Osteocyte (in vitro differentiated cells): Measurements from ENCODE around the gene CKS1B. TPM values are rescaled to one million over a fixed set of nuclear protein-coding genes. Genes with fewer than 3 reads are reported as not detected.

Source experiments
- DNase-seq: peaks from one replicate; pipeline ENCODE4 v3.0.0; 2021; ENCODE audit warnings: mixed read lengths; ENCODE audit not compliant: unreplicated experiment; ENCODE audit errors: extremely low spot score
- H3K27ac Mint-ChIP-seq: one replicate; pipeline ENCODE4 v1.8.0; 2021; ENCODE audit warnings: mild to moderate bottlenecking, mixed read lengths; ENCODE audit not compliant: unreplicated experiment
- H3K27me3 Mint-ChIP-seq: one replicate; pipeline ENCODE4 v1.8.0; 2021; ENCODE audit warnings: mixed read lengths; ENCODE audit not compliant: unreplicated experiment
- H3K36me3 Mint-ChIP-seq: one replicate; pipeline ENCODE4 v1.8.0; 2021; ENCODE audit warnings: mixed read lengths; ENCODE audit not compliant: unreplicated experiment
- H3K4me1 Mint-ChIP-seq: one replicate; pipeline ENCODE4 v1.8.0; 2021; ENCODE audit warnings: mixed read lengths; ENCODE audit not compliant: unreplicated experiment
- H3K4me3 Mint-ChIP-seq: one replicate; pipeline ENCODE4 v1.8.0; 2021; ENCODE audit warnings: mild to moderate bottlenecking, moderate library complexity, mixed read lengths; ENCODE audit not compliant: unreplicated experiment
- H3K9me3 Mint-ChIP-seq: one replicate; pipeline ENCODE4 v1.8.0; 2021; ENCODE audit warnings: mixed read lengths; ENCODE audit not compliant: unreplicated experiment
- total RNA-seq: library from RNA; stranded (reverse); gene quantifications from 2 replicates; pipeline ENCODE4 v1.2.1, GENCODE V29; 2021
- TF ChIP-seq, protein P1 (sequence below): fragments of 200-600 bp; sonication (generic); IDR thresholded peaks from 2 replicates; pipeline ENCODE4 v1.5.0; 2021; ENCODE audit warnings: antibody characterized with exemption, mild to moderate bottlenecking, moderate library complexity

CKS1B gene
- total RNA-seq, 1 donor from 2014 or later, result 38.5 TPM

DNA sequence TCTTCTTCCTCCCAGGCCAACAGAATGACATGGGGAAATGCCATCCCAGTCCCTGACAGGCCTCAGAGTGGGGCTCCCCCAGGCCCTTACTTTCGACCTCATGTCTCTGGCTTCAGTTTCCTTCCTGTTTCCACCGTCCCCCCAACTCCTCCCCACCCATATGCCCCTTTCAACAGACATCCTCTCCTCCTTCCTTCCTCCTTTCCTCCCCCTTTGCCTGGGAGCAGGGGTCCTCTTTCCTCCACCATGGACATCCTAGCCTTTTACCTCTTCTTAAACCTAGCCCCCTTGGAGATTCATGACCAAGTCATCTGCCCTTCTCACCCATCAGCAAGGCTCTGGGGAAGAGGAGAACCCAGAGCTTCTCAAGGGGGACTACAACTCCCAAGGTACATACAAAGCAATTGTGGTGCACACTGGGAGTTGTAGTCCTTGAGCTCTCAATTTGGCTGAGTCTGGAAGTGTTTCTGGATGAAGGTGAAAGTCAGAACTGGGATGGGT, 32.2 kb downstream of the CKS1B start:
- peak overlapping the region; percentile 41 for H3K27ac Mint-ChIP-seq
- TF ChIP-seq, protein P1, sequence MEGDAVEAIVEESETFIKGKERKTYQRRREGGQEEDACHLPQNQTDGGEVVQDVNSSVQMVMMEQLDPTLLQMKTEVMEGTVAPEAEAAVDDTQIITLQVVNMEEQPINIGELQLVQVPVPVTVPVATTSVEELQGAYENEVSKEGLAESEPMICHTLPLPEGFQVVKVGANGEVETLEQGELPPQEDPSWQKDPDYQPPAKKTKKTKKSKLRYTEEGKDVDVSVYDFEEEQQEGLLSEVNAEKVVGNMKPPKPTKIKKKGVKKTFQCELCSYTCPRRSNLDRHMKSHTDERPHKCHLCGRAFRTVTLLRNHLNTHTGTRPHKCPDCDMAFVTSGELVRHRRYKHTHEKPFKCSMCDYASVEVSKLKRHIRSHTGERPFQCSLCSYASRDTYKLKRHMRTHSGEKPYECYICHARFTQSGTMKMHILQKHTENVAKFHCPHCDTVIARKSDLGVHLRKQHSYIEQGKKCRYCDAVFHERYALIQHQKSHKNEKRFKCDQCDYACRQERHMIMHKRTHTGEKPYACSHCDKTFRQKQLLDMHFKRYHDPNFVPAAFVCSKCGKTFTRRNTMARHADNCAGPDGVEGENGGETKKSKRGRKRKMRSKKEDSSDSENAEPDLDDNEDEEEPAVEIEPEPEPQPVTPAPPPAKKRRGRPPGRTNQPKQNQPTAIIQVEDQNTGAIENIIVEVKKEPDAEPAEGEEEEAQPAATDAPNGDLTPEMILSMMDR, result no peak

DNA sequence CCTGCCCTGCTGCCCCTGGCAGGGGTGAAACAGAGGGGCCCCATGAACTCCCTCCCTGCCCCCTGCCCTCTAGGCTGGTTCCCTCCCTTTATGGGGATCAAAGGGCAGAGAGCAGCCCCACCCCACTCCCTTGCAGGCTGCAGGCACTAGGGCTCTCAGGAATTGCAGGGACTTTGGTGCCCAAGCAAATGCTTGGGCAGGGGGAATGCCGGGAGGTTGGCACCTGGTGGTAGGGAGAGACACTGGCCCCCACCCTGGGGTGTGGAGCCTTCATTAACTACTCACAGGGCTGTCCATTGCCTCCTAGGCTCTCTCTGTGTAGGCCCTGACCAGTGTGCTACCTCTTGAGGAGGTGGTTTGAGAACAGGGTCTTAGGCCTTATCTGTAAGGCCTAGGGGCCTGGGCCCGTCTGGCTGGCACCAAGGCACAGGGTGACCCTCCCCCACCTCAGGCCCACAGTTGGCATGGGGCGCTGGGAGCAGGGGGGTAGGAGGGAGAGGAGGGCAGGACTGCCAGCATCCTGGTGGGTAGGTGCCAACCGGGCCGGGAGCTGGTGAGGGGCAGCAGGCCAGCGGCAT, 32.9 kb downstream of the CKS1B start:
- peaks cover 2% of the 10 kb centered on the region for H3K36me3 Mint-ChIP-seq
- no peak overlapping the region for H3K27ac Mint-ChIP-seq
- no peak for DNase-seq
- H3K9me3 Mint-ChIP-seq, result no peaks in the 10 kb centered on the region
- TF ChIP-seq, protein P1, result no peak
- peaks cover 29% of the 10 kb centered on the region for H3K4me1 Mint-ChIP-seq
- H3K4me3 Mint-ChIP-seq, result no peak overlapping the region
- no peaks in the 10 kb centered on the region for H3K27me3 Mint-ChIP-seq

More for the DNA sequence above, 32.2 kb downstream of the CKS1B start:
- no peak for DNase-seq
- H3K4me3 Mint-ChIP-seq, result no peak overlapping the region
- H3K36me3 Mint-ChIP-seq, result peaks cover 2% of the 10 kb centered on the region
- H3K4me1 Mint-ChIP-seq, result peaks cover 26% of the 10 kb centered on the region
- no peaks in the 10 kb centered on the region for H3K9me3 Mint-ChIP-seq
- no peaks in the 10 kb centered on the region for H3K27me3 Mint-ChIP-seq

DNA sequence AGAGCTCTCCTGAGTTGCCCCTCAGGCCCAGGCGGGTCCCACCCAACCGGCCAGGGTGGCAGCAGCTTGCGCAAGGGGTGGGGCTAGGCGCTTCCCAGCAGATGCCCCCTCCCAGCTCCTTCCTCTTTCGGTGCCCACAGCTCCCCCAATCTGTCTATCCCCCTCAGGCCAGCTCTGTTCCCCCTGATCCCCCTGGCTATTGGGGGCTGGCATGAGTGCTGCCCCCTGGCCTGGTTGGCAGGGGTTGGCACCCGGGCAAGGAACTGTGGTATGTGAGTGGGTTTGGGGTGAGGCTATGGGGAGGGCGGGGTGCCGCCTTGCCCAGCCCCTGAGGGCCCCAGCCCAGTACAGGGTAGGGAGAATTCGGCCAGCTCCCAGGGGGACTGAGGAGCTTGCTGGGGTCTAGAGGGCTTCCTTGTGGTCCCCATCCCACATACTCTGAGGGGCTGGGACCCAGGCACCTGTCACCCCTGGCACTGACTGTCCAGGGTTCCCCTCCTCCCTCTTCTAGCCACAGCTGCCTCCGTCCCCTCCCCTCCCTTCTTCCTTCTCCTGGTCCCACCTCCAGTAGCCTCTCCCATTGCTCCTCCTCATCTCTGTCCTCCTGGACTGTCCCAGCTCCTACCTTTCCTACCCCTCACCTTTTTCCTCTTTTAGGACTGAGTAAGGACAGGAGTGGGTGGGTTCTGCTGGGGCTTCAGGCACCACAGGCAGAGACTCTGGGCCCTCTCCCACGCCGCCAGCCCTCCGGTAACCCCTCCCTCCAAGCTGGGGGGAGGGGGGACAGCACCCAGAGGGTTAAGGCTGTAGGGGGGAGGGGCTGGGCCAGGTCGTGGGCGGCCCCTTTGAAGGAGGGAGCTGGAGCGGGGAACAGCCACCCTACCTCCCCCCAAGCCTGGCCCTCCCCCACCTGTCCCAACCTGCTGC, 33.8 kb downstream of the CKS1B start:
- peaks cover 31% of the 10 kb centered on the region for H3K4me1 Mint-ChIP-seq
- DNase-seq, result no peak
- peaks cover 2% of the 10 kb centered on the region for H3K36me3 Mint-ChIP-seq
- no peak overlapping the region for H3K27ac Mint-ChIP-seq
- TF ChIP-seq, protein P1, result no peak
- H3K9me3 Mint-ChIP-seq, result no peaks in the 10 kb centered on the region
- no peaks in the 10 kb centered on the region for H3K27me3 Mint-ChIP-seq
- no peak overlapping the region for H3K4me3 Mint-ChIP-seq

DNA sequence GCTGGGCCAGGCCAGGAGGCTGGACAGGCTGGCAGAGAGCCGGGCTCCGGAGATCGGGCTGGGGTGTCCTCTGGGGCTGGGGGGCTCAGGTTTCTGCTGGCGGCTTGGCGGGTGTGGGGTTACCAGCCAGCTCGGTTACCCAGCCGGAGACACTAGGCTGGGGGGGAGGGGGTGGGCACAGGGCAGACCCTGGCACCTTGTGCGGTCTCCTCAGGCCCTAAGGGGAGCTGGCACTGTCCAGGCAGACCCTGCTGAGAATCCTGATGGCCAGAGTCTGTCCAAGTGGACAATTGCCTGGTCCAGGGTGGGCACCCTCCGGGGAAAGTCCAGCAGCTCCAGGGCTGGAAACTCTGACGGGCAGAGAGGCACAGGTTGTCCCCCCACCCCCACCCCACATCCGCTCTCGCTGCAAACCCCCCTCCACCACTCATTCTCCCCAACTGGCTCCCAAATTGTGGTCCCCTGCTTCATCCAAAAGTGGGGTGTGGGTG, 34.8 kb downstream of the CKS1B start:
- H3K9me3 Mint-ChIP-seq, result no peaks in the 10 kb centered on the region
- peaks cover 26% of the 10 kb centered on the region for H3K4me1 Mint-ChIP-seq
- no peaks in the 10 kb centered on the region for H3K27me3 Mint-ChIP-seq
- H3K36me3 Mint-ChIP-seq, result peaks cover 2% of the 10 kb centered on the region
- DNase-seq, result no peak
- TF ChIP-seq, protein P1, result no peak
- no peak overlapping the region for H3K4me3 Mint-ChIP-seq
- H3K27ac Mint-ChIP-seq, result no peak overlapping the region

DNA sequence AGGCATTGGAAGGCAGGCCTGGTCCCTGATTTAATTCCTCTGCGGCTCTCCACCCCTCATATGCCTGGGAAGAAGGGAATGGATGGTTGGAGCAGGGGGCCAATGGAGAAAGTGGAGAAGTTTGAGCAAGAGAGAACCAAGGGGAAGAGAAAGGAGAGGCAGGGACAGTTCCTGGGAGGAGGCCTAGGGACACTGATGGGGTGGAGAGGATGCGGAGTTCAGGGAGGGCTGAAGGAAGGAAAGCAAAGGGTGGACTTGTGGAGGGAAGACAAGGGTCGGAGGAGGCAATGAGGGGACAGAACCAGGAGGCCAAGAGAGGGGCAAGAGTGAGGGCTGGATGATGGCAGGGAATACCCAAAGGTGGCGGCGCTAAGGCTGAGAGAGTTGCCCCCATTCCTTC, 35.3 kb downstream of the CKS1B start:
- Mint-ChIP-seq H3K27me3 (no peaks in the 10 kb centered on the region), H3K4me1 (peaks cover 21% of the 10 kb centered on the region)

More for the DNA sequence above, 35.3 kb downstream of the CKS1B start:
- Mint-ChIP-seq H3K9me3 (no peaks in the 10 kb centered on the region), H3K36me3 (peaks cover 2% of the 10 kb centered on the region), H3K4me3 (no peak overlapping the region), H3K27ac (no peak overlapping the region)
- DNase-seq, result no peak
- TF ChIP-seq, protein P1, result no peak
